Naive thymus-derived CD4-positive, alpha-beta T cell (primary cell): ENCODE data around the gene ADCY7. TPM values are rescaled to one million over a fixed set of nuclear protein-coding genes. Genes with fewer than 3 reads are reported as not detected.

ENCODE experiments used
- ATAC-seq: fragments of 150-1000 bp; cut with Tn5 transposase; 2 replicates; pipeline ENCODE4 v1.10.0; 2021; ENCODE audit warnings: mild to moderate bottlenecking, moderate library complexity
- CTCF ChIA-PET: fragments of 350-600 bp; sonication (Branson Sonifier 250); formaldehyde crosslinking; loops from one replicate; lab custom pipeline; 2021; ENCODE audit warnings: antibody characterized with exemption; lab: Charles Lee
- POLR2A ChIA-PET: fragments of 350-600 bp; sonication (Branson Sonifier 250); formaldehyde crosslinking; loops from one replicate; lab custom pipeline; 2021; ENCODE audit warnings: antibody characterized with exemption, inconsistent platforms; lab: Charles Lee
- DNase-seq, 9 donors: peaks; one replicate each; pipeline versions ENCODE4 v3.0.0 to v3.0.0-alpha.2; 2020 to 2022; ENCODE audit warnings: mixed read lengths in 1 of 9
- H3K27ac ChIP-seq: one replicate; pipeline ENCODE4 v1.7.0; 2013; ENCODE audit warnings: mild to moderate bottlenecking, low read depth, low read length, moderate library complexity
- H3K27me3 ChIP-seq, 2 donors: one replicate each; pipeline ENCODE4 v1.7.0; 2013; ENCODE audit warnings: low read length in 2 of 2, mild to moderate bottlenecking in 2 of 2, moderate library complexity in 2 of 2; ENCODE audit not compliant: control insufficient read depth in 2 of 2, insufficient read depth in 2 of 2
- H3K36me3 ChIP-seq, 3 experiments: 1 replicate in 2 of 3; 2 replicates in 1 of 3; pipeline ENCODE4 v1.7.0; 2013; ENCODE audit warnings: low read length in 3 of 3, mild to moderate bottlenecking in 3 of 3, moderate library complexity in 1 of 3; ENCODE audit not compliant: insufficient read depth in 3 of 3, control insufficient read depth in 2 of 3
- H3K4me1 ChIP-seq, 2 donors: one replicate each; pipeline ENCODE4 v1.7.0; 2013; ENCODE audit warnings: low read length in 2 of 2, mild to moderate bottlenecking in 2 of 2, moderate library complexity in 1 of 2; ENCODE audit not compliant: control insufficient read depth in 2 of 2, insufficient read depth in 2 of 2
- H3K4me3 ChIP-seq: 2 replicates; pipeline ENCODE4 v1.7.0; 2013; ENCODE audit warnings: mild to moderate bottlenecking, low read length
- H3K9me3 ChIP-seq, 3 experiments: 1 replicate in 2 of 3; 2 replicates in 1 of 3; pipeline ENCODE4 v1.7.0; 2013; ENCODE audit warnings: low read length in 3 of 3; ENCODE audit not compliant: control insufficient read depth in 2 of 3
- H3K27ac Mint-ChIP-seq, 9 donors: one replicate each; pipeline ENCODE4 v1.8.0; 2020 to 2022; ENCODE audit warnings: mixed read lengths in 9 of 9, mild to moderate bottlenecking in 8 of 9, moderate library complexity in 5 of 9, inconsistent platforms in 2 of 9
- H3K27me3 Mint-ChIP-seq, 5 donors: one replicate each; pipeline ENCODE4 v1.8.0; 2021 to 2022; ENCODE audit warnings: mixed read lengths in 5 of 5, mild to moderate bottlenecking in 1 of 5
- H3K36me3 Mint-ChIP-seq, 5 donors: one replicate each; pipeline ENCODE4 v1.8.0; 2020 to 2022; ENCODE audit warnings: mixed read lengths in 5 of 5, mild to moderate bottlenecking in 3 of 5, inconsistent platforms in 1 of 5
- H3K4me1 Mint-ChIP-seq, 7 donors: one replicate each; pipeline ENCODE4 v1.8.0; 2020 to 2022; ENCODE audit warnings: mixed read lengths in 7 of 7, mild to moderate bottlenecking in 3 of 7, inconsistent platforms in 1 of 7
- H3K4me3 Mint-ChIP-seq, 10 donors: one replicate each; pipeline ENCODE4 v1.8.0; 2020 to 2022; ENCODE audit warnings: mild to moderate bottlenecking in 10 of 10, mixed read lengths in 10 of 10, moderate library complexity in 6 of 10, inconsistent platforms in 2 of 10
- H3K9me3 Mint-ChIP-seq, 11 donors: one replicate each; pipeline ENCODE4 v1.8.0; 2020 to 2022; ENCODE audit warnings: mixed read lengths in 11 of 11, mild to moderate bottlenecking in 4 of 11, inconsistent platforms in 1 of 11, moderate library complexity in 1 of 11
- intact Hi-C, 2 donors: fragments of 100-400 bp; cut with micrococcal nuclease; formaldehyde crosslinking; loops; one replicate each; pipeline ENCODE4 v1.15.1; 2023
- polyA plus RNA-seq, 2 donors: library from polyadenylated mRNA; unstranded; fragments of 300-500 nt; fragmentation: Illumina TruSeq; gene quantifications; one replicate each; pipeline ENCODE4 v1.2.3, GENCODE V29; 2021
- total RNA-seq, 6 experiments: library from RNA in 5 of 6; stranded (reverse) in 5 of 6; gene quantifications; 1 replicate in 5 of 6; 2 replicates in 1 of 6; pipeline ENCODE4 v1.2.3 and lab custom pipeline; 2021 to 2026

The ADCY7 gene
- total and polyA plus RNA-seq, 7 experiments from 2014 or later: 62.6 to 326 (median 207) TPM

DNA sequence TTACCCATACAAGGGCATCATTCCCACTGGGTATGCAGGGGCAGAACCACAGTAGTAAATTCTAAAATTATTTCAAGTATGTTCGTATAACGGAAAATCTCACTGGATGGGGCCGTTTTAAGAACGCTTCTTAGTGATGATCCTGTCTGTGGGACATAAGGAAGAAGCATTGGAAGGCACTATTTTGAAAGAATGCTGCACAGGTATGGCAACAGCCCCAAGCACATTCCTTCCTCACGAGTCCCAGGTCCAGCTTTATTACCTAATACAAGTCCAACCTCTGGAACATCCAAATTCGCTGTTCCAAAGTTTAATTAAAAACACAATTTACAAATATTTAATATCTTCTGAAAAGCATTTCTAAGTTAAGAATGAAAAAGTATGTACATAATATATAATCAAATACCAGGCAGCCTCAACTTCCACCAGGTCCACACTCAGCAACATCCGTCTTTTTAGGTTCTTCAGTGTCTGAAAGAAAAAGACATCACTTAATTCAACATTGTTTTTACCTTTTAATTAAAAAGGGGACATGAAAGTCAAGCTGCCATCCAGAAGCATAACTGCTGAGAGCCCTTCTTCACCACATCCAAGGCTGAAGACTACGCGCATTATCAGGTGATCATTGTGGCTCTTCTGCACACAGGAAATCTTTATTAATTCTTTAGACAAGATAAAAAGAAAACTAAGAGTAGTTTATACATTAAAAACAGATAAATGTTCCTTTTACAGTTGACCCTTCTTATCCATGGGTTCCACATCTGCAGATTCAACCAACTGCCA is 52.6 kb downstream of the ADCY7 start:
- H3K36me3 Mint-ChIP-seq: peaks cover 0 to 50% (median 14%) of the 10 kb centered on the region in 5 donors
- no peaks in the 10 kb centered on the region for H3K9me3 ChIP-seq
- H3K4me3 ChIP-seq: no peak overlapping the region
- no peak overlapping the region for H3K4me3 Mint-ChIP-seq
- ATAC-seq (peak; percentile 52), DNase-seq (peak in 1 of 9 donors; percentile 13)
- ChIA-PET POLR2A (no interaction called here), CTCF (interaction anchor here (1.0 kb wide), 1 partner anchor 35 kb away, joined by 3 read pairs; no protein-coding TSS in a partner anchor)
- H3K36me3 ChIP-seq: peaks cover 28 to 88% (median 40%) of the 10 kb centered on the region in 3 experiments
- H3K27me3 Mint-ChIP-seq: no peaks in the 10 kb centered on the region
- intact Hi-C loops: no loop called here
- H3K9me3 Mint-ChIP-seq: no peaks in the 10 kb centered on the region
- no peak overlapping the region for H3K27ac ChIP-seq
- peaks cover 0 to 6% of the 10 kb centered on the region in 2 donors for H3K4me1 ChIP-seq
- H3K27ac Mint-ChIP-seq: peak overlapping the region in 8 of 9 donors; percentile 14 to 89 (median 70)
- H3K27me3 ChIP-seq: no peaks in the 10 kb centered on the region
- H3K4me1 Mint-ChIP-seq: peaks cover 6 to 24% (median 18%) of the 10 kb centered on the region in 7 donors

DNA sequence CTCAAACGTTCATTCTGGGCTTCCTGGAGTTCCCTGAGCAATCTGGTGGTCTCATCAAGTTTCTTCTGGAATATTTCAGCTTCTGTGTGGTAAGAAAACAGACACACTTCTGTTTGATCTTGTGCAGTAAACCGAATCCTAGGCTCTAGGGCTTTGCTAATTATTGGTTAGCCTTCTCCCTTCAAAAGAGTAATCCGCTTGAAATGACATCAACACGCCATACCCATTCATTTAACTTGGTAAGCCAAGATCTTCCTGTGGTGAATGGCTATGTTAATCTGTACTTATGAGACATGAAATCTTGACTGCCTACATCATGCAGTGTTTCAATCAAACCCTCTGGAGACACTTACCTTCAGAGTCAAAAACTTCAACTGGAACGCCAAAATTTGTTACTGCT is 54.0 kb downstream of the ADCY7 start:
- Mint-ChIP-seq H3K27ac (peak overlapping the region in 7 of 9 donors; percentile 14 to 89 (median 71)), H3K27me3 (no peaks in the 10 kb centered on the region), H3K4me3 (no peak overlapping the region), H3K4me1 (peaks cover 11 to 31% (median 21%) of the 10 kb centered on the region in 7 donors), H3K9me3 (no peaks in the 10 kb centered on the region), H3K36me3 (peaks cover 0 to 46% (median 15%) of the 10 kb centered on the region in 5 donors)
- peaks cover 25 to 87% (median 40%) of the 10 kb centered on the region in 3 experiments for H3K36me3 ChIP-seq
- H3K4me3 ChIP-seq: no peak overlapping the region
- ATAC-seq (no peak), DNase-seq (no peak)
- ChIA-PET CTCF (interaction anchor here (0.8 kb wide), 1 partner anchor 10 kb away, joined by 4 read pairs; no protein-coding TSS in a partner anchor), POLR2A (interaction anchor here (1.9 kb wide), 1 partner anchor 36 kb away, joined by 5 read pairs; no protein-coding TSS in a partner anchor)
- intact Hi-C loops: loop anchor here in 1 of 2 donors (10.0 kb wide), 1 partner anchor 106 kb away; no protein-coding TSS in a partner anchor
- no peaks in the 10 kb centered on the region for H3K27me3 ChIP-seq
- no peaks in the 10 kb centered on the region for H3K9me3 ChIP-seq
- no peak overlapping the region for H3K27ac ChIP-seq
- H3K4me1 ChIP-seq: peaks cover 0 to 10% of the 10 kb centered on the region in 2 donors

DNA sequence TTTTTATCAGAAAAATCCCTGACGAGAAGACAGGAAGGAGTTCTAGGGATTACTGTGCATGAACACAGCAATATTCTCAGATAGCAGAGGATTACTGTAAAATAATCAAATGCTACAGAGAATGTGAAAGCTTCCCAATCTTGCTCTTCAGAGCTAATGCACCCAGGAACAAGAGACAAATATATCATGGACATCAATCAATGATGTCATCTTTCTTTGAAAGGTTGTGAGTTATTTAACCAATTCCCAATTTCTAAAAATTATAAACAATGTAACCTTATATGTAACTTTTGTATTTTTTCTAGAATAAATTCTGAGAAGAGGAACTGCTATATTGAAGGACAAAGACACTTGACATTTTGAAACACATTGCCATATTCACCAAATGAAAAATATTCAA is 56.0 kb downstream of the ADCY7 start:
- peaks cover 15 to 67% (median 30%) of the 10 kb centered on the region in 3 experiments for H3K36me3 ChIP-seq
- CTCF ChIA-PET: interaction anchor here (0.5 to 12.6 kb wide), 10 partner anchors 9 to 345 kb away, joined by 3 to 203 read pairs (median 4); no protein-coding TSS in a partner anchor
- no peaks in the 10 kb centered on the region for H3K9me3 Mint-ChIP-seq
- H3K27ac Mint-ChIP-seq: peak overlapping the region in 3 of 9 donors; percentile 32 to 78 (median 47)
- POLR2A ChIA-PET: interaction anchor here (1.8 to 1.9 kb wide), 2 partner anchors 34 to 48 kb away, joined by 5 to 10 read pairs; no protein-coding TSS in a partner anchor
- no peaks in the 10 kb centered on the region for H3K9me3 ChIP-seq
- H3K27me3 ChIP-seq: no peaks in the 10 kb centered on the region
- H3K36me3 Mint-ChIP-seq: peaks cover 0 to 40% (median 15%) of the 10 kb centered on the region in 5 donors
- no peak for DNase-seq
- no peak overlapping the region for H3K4me3 ChIP-seq
- intact Hi-C loops: loop anchor here in 1 of 2 donors (10.0 kb wide), 1 partner anchor 108 kb away; no protein-coding TSS in a partner anchor
- no peak overlapping the region for H3K4me3 Mint-ChIP-seq
- peaks cover 2 to 17% of the 10 kb centered on the region in 2 donors for H3K4me1 ChIP-seq
- ATAC-seq: no peak
- H3K27ac ChIP-seq: no peak overlapping the region
- peaks cover 14 to 41% (median 33%) of the 10 kb centered on the region in 7 donors for H3K4me1 Mint-ChIP-seq
- no peaks in the 10 kb centered on the region for H3K27me3 Mint-ChIP-seq

GRCh38 chr16:50323335-50324011 is 57.1 kb downstream of the ADCY7 start:
- peaks cover 0 to 36% (median 11%) of the 10 kb centered on the region in 5 donors for H3K36me3 Mint-ChIP-seq
- no peaks in the 10 kb centered on the region for H3K27me3 Mint-ChIP-seq
- peaks cover 10 to 60% (median 21%) of the 10 kb centered on the region in 3 experiments for H3K36me3 ChIP-seq
- no peaks in the 10 kb centered on the region for H3K9me3 ChIP-seq
- H3K27ac ChIP-seq: peak overlapping the region; percentile 59
- peaks cover 10 to 24% of the 10 kb centered on the region in 2 donors for H3K4me1 ChIP-seq
- peak overlapping the region in 5 of 10 donors; percentile 12 to 52 (median 40) for H3K4me3 Mint-ChIP-seq
- no peak overlapping the region for H3K4me3 ChIP-seq
- CTCF ChIA-PET: interaction anchor here (0.7 to 12.6 kb wide), 8 partner anchors 9 to 483 kb away, joined by 3 to 203 read pairs (median 4); no protein-coding TSS in a partner anchor
- H3K4me1 Mint-ChIP-seq: peaks cover 21 to 51% (median 43%) of the 10 kb centered on the region in 7 donors
- no peaks in the 10 kb centered on the region for H3K9me3 Mint-ChIP-seq
- DNase-seq: peak in 2 of 9 donors; percentile 17 to 40
- POLR2A ChIA-PET: interaction anchor here (0.6 to 7.3 kb wide), 4 partner anchors 10 to 49 kb away, joined by 3 to 115 read pairs (median 4); no protein-coding TSS in a partner anchor
- no peak for ATAC-seq
- no peaks in the 10 kb centered on the region for H3K27me3 ChIP-seq
- intact Hi-C loops: loop anchor here in 1 of 2 donors (10.0 kb wide), 1 partner anchor 109 kb away; no protein-coding TSS in a partner anchor
- H3K27ac Mint-ChIP-seq: peak overlapping the region; percentile 44 to 94 (median 88)

DNA sequence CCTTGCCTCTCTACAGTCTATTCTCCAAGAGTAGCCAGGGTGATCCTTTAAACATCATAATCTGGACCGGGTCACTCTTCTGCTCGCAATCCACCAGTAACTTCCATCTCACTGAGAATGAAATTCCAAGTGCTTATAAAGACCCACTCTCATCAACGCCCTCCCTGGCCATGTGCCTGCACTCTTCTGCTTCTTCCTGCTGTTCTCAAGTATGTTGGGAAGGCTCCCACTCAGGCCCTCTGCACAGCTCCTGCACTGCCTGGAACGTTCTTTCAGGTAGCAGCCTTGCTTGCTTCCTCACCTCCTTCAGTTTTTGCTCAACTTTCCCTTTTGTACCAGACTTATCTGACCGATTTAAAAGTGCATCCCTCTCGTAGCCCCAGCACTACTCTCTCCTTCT is 58.0 kb downstream of the ADCY7 start:
- intact Hi-C loops: loop anchor here in 1 of 2 donors (10.0 kb wide), 1 partner anchor 110 kb away; no protein-coding TSS in a partner anchor
- no peaks in the 10 kb centered on the region for H3K9me3 ChIP-seq
- no peaks in the 10 kb centered on the region for H3K27me3 ChIP-seq
- Mint-ChIP-seq H3K4me1 (peaks cover 23 to 45% (median 41%) of the 10 kb centered on the region in 7 donors), H3K27ac (peak overlapping the region; percentile 44 to 94 (median 88)), H3K27me3 (no peaks in the 10 kb centered on the region), H3K4me3 (peak overlapping the region in 5 of 10 donors; percentile 8 to 52 (median 40)), H3K36me3 (peaks cover 0 to 36% (median 9%) of the 10 kb centered on the region in 5 donors), H3K9me3 (no peaks in the 10 kb centered on the region)
- ChIA-PET CTCF (interaction anchor here (0.5 to 12.6 kb wide), 3 partner anchors 29 to 341 kb away, joined by 3 to 203 read pairs (median 9); no protein-coding TSS in a partner anchor), POLR2A (interaction anchor here (1.7 to 7.3 kb wide), 2 partner anchors 15 to 50 kb away, joined by 4 to 115 read pairs; no protein-coding TSS in a partner anchor)
- peak overlapping the region; percentile 59 for H3K27ac ChIP-seq
- peaks cover 10 to 28% of the 10 kb centered on the region in 2 donors for H3K4me1 ChIP-seq
- H3K36me3 ChIP-seq: peaks cover 10 to 58% (median 18%) of the 10 kb centered on the region in 3 experiments
- H3K4me3 ChIP-seq: no peak overlapping the region
- DNase-seq: no peak
- no peak for ATAC-seq
